Measurements from ENCODE around the gene ENOX2.

GRCh38 chrX:130714135-130714534 lies 188.9 kb downstream of the ENOX2 start:
- TF ChIP-seq, protein P1, sequence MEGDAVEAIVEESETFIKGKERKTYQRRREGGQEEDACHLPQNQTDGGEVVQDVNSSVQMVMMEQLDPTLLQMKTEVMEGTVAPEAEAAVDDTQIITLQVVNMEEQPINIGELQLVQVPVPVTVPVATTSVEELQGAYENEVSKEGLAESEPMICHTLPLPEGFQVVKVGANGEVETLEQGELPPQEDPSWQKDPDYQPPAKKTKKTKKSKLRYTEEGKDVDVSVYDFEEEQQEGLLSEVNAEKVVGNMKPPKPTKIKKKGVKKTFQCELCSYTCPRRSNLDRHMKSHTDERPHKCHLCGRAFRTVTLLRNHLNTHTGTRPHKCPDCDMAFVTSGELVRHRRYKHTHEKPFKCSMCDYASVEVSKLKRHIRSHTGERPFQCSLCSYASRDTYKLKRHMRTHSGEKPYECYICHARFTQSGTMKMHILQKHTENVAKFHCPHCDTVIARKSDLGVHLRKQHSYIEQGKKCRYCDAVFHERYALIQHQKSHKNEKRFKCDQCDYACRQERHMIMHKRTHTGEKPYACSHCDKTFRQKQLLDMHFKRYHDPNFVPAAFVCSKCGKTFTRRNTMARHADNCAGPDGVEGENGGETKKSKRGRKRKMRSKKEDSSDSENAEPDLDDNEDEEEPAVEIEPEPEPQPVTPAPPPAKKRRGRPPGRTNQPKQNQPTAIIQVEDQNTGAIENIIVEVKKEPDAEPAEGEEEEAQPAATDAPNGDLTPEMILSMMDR (IDR thresholded peaks at IDR 0.05; ENCODE audit: poor library complexity), result no peak
- TF ChIP-seq EZH2 (IDR thresholded peaks at IDR 0.05; ENCODE audit: borderline replicate concordance), result no peak

Data from hepatocyte (in vitro differentiated cells).